H1 (cell line): ENCODE data around the gene PI4KA. TPM values are rescaled to one million over a fixed set of nuclear protein-coding genes. Genes with fewer than 3 reads are reported as not detected.

ENCODE experiments used
- CBX5 ChIP-seq: fragments of 300-800, 300-1000 bp; sonication (generic); IDR thresholded peaks from 2 replicates; pipeline ENCODE4 v1.7.1; 2016; ENCODE audit warnings: antibody characterized with exemption, low read length, low read depth
- JUND ChIP-seq: IDR thresholded peaks from 2 replicates; pipeline ENCODE4 v1.6.1; 2011; ENCODE audit warnings: mild to moderate bottlenecking, improper control_type of control experiment, low read length
- SIN3A ChIP-seq, 2 experiments: IDR thresholded peaks in 1 of 2; conservative IDR thresholded peaks in 1 of 2; 2 replicates each; pipeline ENCODE4 v1.6.1; 2011 to 2012; ENCODE audit warnings: low read length in 2 of 2, improper control_type of control experiment in 1 of 2, low read depth in 1 of 2, mild to moderate bottlenecking in 1 of 2
- SP2 ChIP-seq: IDR thresholded peaks from 2 replicates; pipeline ENCODE4 v1.6.1; 2012; ENCODE audit warnings: mild to moderate bottlenecking, low read length, inconsistent platforms
- polyA plus RNA-seq, 7 experiments: library from polyadenylated mRNA; depleted of rRNA in 3 of 7; stranded (reverse) in 5 of 7; unstranded in 2 of 7; fragments of >200 nt in 5 of 7; fragments of 200-250 nt in 2 of 7; gene quantifications; 1 replicate in 5 of 7; 2 replicates in 1 of 7; 4 replicates in 1 of 7; pipeline versions ENCODE4 v1.2.1 to v1.2.3, GENCODE V29; 2011 to 2013; ENCODE audit warnings: missing spikeins in 2 of 7, mixed read lengths in 2 of 7
- total RNA-seq: library from RNA; stranded (reverse); fragmentation: NEBNext Ultra II Directional; extraction: Animal tissue kit (Norgen Biotek cat#: 25700); gene quantifications from 2 replicates; pipeline ENCODE4 v1.2.1, GENCODE V29; 2021

PI4KA gene
- total and polyA plus RNA-seq, 2 of the 8 experiments (the other 6 are each of a cell fraction or from before 2014, with no cell fraction given): 22.5 to 37.7 TPM

- no peak for TF ChIP-seq CBX5
- TF ChIP-seq JUND: no peak
- no peak for TF ChIP-seq SP2
- TF ChIP-seq SIN3A (conservative IDR thresholded peaks at IDR 0.05 in 1 of 2, IDR thresholded peaks at IDR 0.05 in 1 of 2; ENCODE audit: low read depth in 1 of 2, low read length in 2 of 2): no peak
Observed at GRCh38 chr22:20657963-20658362, 200.6 kb downstream of the PI4KA start (continued).

Other genes with a start within 250 kb of the PI4KA start
- gene SERPIND1, start 84.7 kb downstream of the PI4KA start, total RNA-seq: not detected in 2 replicates
- gene SERPIND1, start 84.7 kb downstream of the PI4KA start, polyA plus RNA-seq (2011; rRNA removed): not detected in 2 replicates
- gene SNAP29, start 196 bp upstream of the PI4KA start, total RNA-seq: 11.2 and 15.0 TPM in 2 replicates
- 7.1 and 11.8 TPM in 2 replicates for gene SNAP29, start 196 bp upstream of the PI4KA start, polyA plus RNA-seq (2011; rRNA removed)
- 94.5 and 97.2 TPM in 2 replicates for gene CRKL, start 58.6 kb upstream of the PI4KA start, total RNA-seq
- 34.5 and 43.7 TPM in 2 replicates for gene CRKL, start 58.6 kb upstream of the PI4KA start, polyA plus RNA-seq (2011; rRNA removed)
- 0.86 and 1.4 TPM in 2 replicates for gene AIFM3, start 108.4 kb upstream of the PI4KA start, total RNA-seq
- 1.4 and 2.1 TPM in 2 replicates for gene AIFM3, start 108.4 kb upstream of the PI4KA start, polyA plus RNA-seq (2011; rRNA removed)
- gene LZTR1, start 123.5 kb upstream of the PI4KA start, total RNA-seq: 29.8 and 31.0 TPM in 2 replicates
- 22.3 and 32.4 TPM in 2 replicates for gene LZTR1, start 123.5 kb upstream of the PI4KA start, polyA plus RNA-seq (2011; rRNA removed)
- 16.2 and 16.9 TPM in 2 replicates for gene THAP7, start 143.3 kb upstream of the PI4KA start, total RNA-seq
- gene THAP7, start 143.3 kb upstream of the PI4KA start, polyA plus RNA-seq (2011; rRNA removed): 32.5 and 40.1 TPM in 2 replicates
- gene P2RX6, start 156.4 kb upstream of the PI4KA start, total RNA-seq: not detected in 2 replicates
- 0.09 and 0.16 TPM in 2 replicates for gene P2RX6, start 156.4 kb upstream of the PI4KA start, polyA plus RNA-seq (2011; rRNA removed)
- gene SLC7A4, start 173.8 kb upstream of the PI4KA start, total RNA-seq: 0.27 TPM in 1 of 2 replicates, not detected in the other
- gene SLC7A4, start 173.8 kb upstream of the PI4KA start, polyA plus RNA-seq (2011; rRNA removed): 0.88 and 0.92 TPM in 2 replicates
- gene LRRC74B, start 187.1 kb upstream of the PI4KA start, total RNA-seq: not detected in 2 replicates
- 0.03 TPM in 1 of 2 replicates, not detected in the other for gene LRRC74B, start 187.1 kb upstream of the PI4KA start, polyA plus RNA-seq (2011; rRNA removed)